ENCODE data around the gene NPIPB12.
"Not testable (repeated sequence)": the region's sequence is repeated elsewhere in the genome, so short reads cannot be mapped to it uniquely, and the experiment has no call there.

The NPIPB12 gene

DNA sequence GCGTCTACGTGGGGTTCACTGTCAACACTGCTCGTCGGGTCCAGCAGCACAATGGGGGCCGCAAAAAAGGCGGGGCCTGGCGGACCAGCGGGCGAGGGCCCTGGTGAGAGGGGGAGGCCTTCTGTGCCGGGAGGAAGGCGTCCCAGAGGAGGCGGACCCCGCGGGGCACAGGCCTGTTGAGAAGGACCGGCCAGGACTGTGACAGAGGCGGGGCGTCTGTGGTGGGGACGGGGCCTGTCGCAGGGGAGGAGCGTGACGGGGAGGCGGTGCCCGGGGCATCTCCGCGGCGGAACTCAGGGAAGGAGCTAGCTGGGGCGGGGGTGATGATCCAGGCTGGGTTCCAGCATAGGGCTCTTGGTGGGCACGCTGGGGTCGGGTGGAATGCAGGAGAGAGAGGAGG lies 51.4 kb downstream of the NPIPB12 start:
- H3K9ac ChIP-seq (ENCODE audit: low read length); H3K4me3 ChIP-seq (ENCODE audit: low read length); DNase-seq (ENCODE audit: low read depth); H3K9me3 ChIP-seq (ENCODE audit: control insufficient read depth, low read length); H3K4me1 ChIP-seq (ENCODE audit: control insufficient read depth, insufficient read depth, low read length); H3K27me3 ChIP-seq (replicated peaks; ENCODE audit: control insufficient read depth, insufficient read depth, low read length); H3K36me3 ChIP-seq (ENCODE audit: control insufficient read depth, insufficient read depth, low read length, severe bottlenecking): not testable (repeated sequence)

DNA sequence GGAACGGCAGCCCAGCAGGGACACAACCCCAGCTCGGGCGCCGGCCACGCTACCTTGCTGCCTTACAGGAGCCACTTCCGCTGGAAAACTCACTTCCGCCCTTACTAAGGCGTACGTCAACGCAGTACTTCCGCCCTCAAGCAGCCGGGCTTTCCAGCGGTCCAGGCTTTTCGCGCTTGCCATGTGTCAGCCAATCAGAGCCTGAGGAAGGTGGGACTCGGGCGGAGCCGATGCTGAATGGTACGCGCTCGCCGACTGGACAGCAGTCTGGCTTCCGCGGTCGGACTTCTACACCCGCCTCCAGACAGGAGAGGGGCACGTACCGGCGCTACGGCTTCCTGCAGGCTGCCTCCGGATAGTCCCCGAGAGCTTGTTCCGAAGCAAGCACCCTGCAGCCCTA lies 51.9 kb downstream of the NPIPB12 start, which contains the start of the genes BOLA2 and SLX1B:
Gene BOLA2 (minus strand): TSS at position 83 of the 400 bp plus-strand sequence. CDS start 98 bp downstream, outside the sequence.
Gene SLX1B (plus strand): TSS at position 265 of the 400 bp plus-strand sequence.
- H3K27me3 ChIP-seq (replicated peaks; ENCODE audit: control insufficient read depth, insufficient read depth, low read length); H3K4me3 ChIP-seq (ENCODE audit: low read length): not testable (repeated sequence)

DNA sequence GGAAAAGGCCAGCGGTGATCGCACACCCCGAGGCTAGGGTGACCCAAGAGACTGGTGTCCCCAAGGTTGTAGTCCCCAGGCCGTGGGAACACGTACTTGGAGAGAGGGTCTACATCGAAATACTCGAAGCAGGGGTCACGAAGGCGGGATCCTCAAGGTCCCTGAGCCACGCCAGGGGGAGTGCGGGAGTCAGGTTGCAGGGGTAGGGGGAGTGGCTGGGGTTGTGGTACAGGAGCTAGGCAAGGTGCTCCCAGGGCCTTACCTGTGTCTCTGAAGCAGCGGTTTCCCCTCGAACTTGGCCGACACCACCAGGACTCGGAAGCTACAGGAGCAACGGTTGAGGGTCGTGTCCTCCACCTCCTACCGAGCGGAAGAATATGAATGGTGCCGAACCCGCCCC lies 52.5 kb downstream of the NPIPB12 start:
- DNase-seq (ENCODE audit: low read depth); H3K9ac ChIP-seq (ENCODE audit: low read length); H3K4me3 ChIP-seq (ENCODE audit: low read length); H3K36me3 ChIP-seq (ENCODE audit: control insufficient read depth, insufficient read depth, low read length, severe bottlenecking); H3K9me3 ChIP-seq (ENCODE audit: control insufficient read depth, low read length); H3K4me1 ChIP-seq (ENCODE audit: control insufficient read depth, insufficient read depth, low read length); H3K27me3 ChIP-seq (replicated peaks; ENCODE audit: control insufficient read depth, insufficient read depth, low read length): not testable (repeated sequence)

More for the DNA sequence above, 51.9 kb downstream of the NPIPB12 start, which contains the start of the genes BOLA2 and SLX1B:
- not testable (repeated sequence) for H3K9me3 ChIP-seq (ENCODE audit: control insufficient read depth, low read length); H3K36me3 ChIP-seq (ENCODE audit: control insufficient read depth, insufficient read depth, low read length, severe bottlenecking); H3K4me1 ChIP-seq (ENCODE audit: control insufficient read depth, insufficient read depth, low read length); DNase-seq (ENCODE audit: low read depth); H3K9ac ChIP-seq (ENCODE audit: low read length)
